H1 (cell line): ENCODE data around the gene ORAI1. TPM values are rescaled to one million over a fixed set of nuclear protein-coding genes. Genes with fewer than 3 reads are reported as not detected.

Source experiments
- EP300 ChIP-seq, 2 experiments: IDR thresholded peaks; 1 replicate in 1 of 2; 2 replicates in 1 of 2; pipeline ENCODE4 v1.6.1; 2011 to 2012; ENCODE audit warnings: low read depth in 2 of 2, low read length in 2 of 2, mild to moderate bottlenecking in 2 of 2, borderline replicate concordance in 1 of 2, inconsistent platforms in 1 of 2, moderate library complexity in 1 of 2
- GTF2F1 ChIP-seq: IDR thresholded peaks from 2 replicates; pipeline ENCODE4 v1.6.1; 2012; ENCODE audit warnings: low read depth, low read length, improper control_type of control experiment, borderline replicate concordance
- JUN ChIP-seq: IDR thresholded peaks from 2 replicates; pipeline ENCODE4 v1.6.1; 2011; ENCODE audit warnings: low read depth, mild to moderate bottlenecking, improper control_type of control experiment, low read length
- KDM1A ChIP-seq: fragments of 200-600, 300-600 bp; sonication (generic); IDR thresholded peaks from 2 replicates; pipeline ENCODE4 v1.7.1; 2016; ENCODE audit warnings: mild to moderate bottlenecking, low read length, borderline replicate concordance
- POLR2AphosphoS5 ChIP-seq: IDR thresholded peaks from 2 replicates; pipeline ENCODE4 v1.6.1; 2011; ENCODE audit warnings: low read depth, low read length
- POU5F1 ChIP-seq: IDR thresholded peaks from 2 replicates; pipeline ENCODE4 v1.6.1; 2011; ENCODE audit warnings: low read depth, mild to moderate bottlenecking, low read length, moderate library complexity
- SIX5 ChIP-seq: IDR thresholded peaks from 2 replicates; pipeline ENCODE4 v1.6.1; 2011; ENCODE audit warnings: mild to moderate bottlenecking, low read depth, low read length
- SP2 ChIP-seq: IDR thresholded peaks from 2 replicates; pipeline ENCODE4 v1.6.1; 2012; ENCODE audit warnings: mild to moderate bottlenecking, low read length, inconsistent platforms
- polyA plus RNA-seq, 7 experiments: library from polyadenylated mRNA; depleted of rRNA in 3 of 7; stranded (reverse) in 5 of 7; unstranded in 2 of 7; fragments of >200 nt in 5 of 7; fragments of 200-250 nt in 2 of 7; gene quantifications; 1 replicate in 5 of 7; 2 replicates in 1 of 7; 4 replicates in 1 of 7; pipeline versions ENCODE4 v1.2.1 to v1.2.3, GENCODE V29; 2011 to 2013; ENCODE audit warnings: missing spikeins in 2 of 7, mixed read lengths in 2 of 7
- total RNA-seq: library from RNA; stranded (reverse); fragmentation: NEBNext Ultra II Directional; extraction: Animal tissue kit (Norgen Biotek cat#: 25700); gene quantifications from 2 replicates; pipeline ENCODE4 v1.2.1, GENCODE V29; 2021

Gene ORAI1
- total and polyA plus RNA-seq, 2 of the 8 experiments (the other 6 are each of a cell fraction or from before 2014, with no cell fraction given), result 29.9 to 71.5 TPM

DNA sequence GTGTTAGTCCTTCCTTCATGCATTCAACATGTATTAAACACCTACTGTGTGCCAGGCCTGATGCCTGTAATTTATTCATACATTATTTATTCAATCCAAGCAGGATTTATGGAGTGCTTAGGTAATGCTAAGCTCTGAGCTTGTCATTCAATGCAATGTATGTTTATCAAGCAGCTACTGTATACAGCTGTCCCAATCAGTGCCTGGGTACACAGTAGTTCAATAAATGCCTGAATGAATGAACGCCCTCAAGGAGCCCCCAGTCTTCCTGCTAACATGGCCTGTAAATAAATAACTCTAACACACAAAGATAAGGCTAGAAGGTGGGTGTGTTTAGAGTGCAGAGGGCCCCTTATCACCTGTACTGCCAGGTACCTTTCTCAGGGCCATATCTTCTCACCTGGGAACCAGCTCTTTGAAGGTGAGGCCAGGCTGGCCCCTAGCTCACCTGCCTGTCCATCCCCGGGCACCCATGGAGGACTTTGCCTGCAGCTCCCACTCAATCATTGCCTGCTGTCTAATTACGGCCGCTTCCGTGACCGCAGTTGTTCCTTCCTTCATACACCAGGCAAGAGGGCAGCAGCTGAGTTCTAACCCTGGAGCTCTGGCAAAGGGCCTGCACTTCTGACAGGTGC lies 25.5 kb upstream of the ORAI1 start (continued):
- TF ChIP-seq POLR2AphosphoS5 (no peak), GTF2F1 (no peak), EP300 (IDR thresholded peaks at IDR 0.05; ENCODE audit: borderline replicate concordance in 1 of 2, low read depth in 2 of 2, low read length in 2 of 2) (no peak), KDM1A (no peak), SIX5 (no peak), POU5F1 (no peak), SP2 (no peak), JUN (no peak)
- TF ChIP-seq, all 59 proteins: peak for 0
